HG03066 (cell line): ENCODE data around the gene LDB2.
"Not testable (repeated sequence)": the region's sequence is repeated elsewhere in the genome, so short reads cannot be mapped to it uniquely, and the experiment has no call there.

Source experiments
- ATAC-seq: cut with Tn5 transposase; IDR thresholded peaks from one replicate; pipeline ENCODE4 v1.9.1; 2021; ENCODE audit warnings: low read depth; ENCODE audit not compliant: unreplicated experiment

LDB2 gene

DNA sequence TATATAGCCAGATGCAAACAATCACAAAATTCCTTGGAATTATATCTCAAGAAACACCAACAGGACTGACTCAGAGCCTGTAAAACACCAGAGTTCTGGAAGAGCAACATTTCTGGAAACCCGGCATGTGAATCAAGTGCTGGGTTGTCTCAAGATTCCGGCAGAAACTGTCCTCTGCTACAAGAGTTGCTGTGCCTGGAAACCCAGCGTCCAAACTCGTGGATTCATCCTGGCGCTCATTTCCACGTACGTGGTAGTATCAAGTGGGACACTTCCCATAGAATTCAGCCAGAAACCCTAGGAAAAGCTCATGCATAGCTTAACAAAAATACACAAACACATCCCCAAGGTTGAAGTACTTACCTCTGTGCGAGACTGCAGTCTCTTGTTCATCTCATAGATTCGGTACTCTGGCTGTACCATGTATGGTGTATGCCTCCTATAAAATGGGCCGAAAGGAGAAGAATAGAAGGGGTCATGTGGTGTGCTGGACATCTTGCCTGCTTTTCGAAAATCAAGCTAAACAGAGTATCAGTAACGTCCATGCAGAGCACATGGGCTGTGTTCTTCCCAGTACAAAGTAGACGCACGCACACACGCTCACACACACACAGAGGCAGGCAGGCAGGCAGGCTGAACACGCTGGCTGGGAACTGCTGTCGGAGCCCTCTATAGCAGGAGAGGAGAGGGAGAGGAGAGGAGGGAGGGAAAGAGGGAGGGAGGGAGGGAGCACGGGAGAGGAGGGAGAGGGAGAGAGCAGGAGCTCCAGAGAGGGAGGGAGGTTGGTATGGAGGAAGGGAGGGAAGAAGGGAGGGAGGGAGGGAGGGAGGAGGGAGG, at the start of gene LDB2:
LDB2 (minus strand) TSS at position 655 of the 837 bp plus-strand sequence.
- ATAC-seq = no peak

DNA sequence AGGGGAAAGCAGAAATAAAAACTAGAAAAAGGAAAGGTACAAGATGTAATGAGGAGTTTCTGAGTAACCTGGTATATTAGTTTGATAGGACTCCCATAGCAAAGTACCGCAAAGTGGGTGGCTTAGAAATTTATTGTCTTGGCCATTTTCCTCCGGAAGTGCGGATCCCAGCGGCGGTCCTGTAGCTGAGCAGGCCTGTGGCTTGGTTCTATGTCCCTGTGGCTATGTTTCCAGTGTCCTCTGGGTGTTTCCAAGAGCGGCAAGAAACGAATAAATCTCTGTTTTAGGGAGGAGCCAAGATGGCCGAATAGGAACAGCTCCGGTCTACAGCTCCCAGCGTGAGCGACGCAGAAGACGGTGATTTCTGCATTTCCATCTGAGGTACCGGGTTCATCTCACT, 44.0 kb upstream of the LDB2 start:
- no peak for ATAC-seq

- ATAC-seq = no peak
Observed at GRCh38 chr4:16939178-16939577, 40.7 kb upstream of the LDB2 start.

GRCh38 chr4:16938512-16939040, 40.1 kb upstream of the LDB2 start:
- no peak for ATAC-seq

DNA sequence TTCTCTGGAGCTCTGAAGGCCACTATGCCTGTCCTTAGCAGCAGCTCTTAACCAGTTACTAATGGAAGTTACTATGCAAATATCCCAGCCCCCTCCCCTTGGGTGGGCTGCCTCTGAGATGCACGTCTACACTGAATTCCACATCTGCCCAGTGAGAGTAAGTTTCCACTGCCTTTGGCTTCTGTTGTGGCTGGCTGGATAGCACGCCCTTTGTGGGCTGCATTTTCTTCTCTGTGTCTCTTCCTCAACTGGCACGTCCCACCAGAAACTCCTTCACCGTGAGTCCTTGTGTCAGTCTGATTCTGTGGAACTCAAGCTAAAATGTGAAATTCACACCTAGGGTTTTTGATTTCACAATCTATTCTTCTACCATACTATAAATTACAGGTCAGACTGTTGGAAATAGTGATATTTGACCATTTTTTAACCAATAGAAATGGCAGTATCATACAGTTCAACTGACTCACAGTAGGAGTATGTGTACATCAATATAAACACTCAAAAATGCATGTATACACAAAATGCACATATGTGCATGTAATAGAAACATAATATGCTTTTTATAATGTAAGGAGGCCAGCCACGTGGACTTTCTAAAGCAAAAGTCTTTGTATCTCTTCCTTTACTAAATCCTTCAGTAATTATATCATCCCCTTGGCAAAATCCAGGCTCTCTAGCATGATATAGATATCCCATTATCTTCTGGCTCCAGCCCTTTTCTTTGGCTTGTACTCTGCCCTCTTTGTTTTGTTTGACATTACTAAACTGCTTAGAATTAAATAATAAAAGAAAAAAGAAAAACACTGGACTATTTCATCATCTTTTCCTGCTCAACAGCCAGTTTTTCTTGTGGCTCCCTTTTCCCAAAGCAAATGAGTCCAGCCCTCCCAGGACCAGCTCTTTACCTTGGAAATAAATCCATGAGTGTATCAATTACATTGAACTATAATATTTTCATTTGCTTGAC, 33.2 kb upstream of the LDB2 start:
- ATAC-seq = no peak

DNA sequence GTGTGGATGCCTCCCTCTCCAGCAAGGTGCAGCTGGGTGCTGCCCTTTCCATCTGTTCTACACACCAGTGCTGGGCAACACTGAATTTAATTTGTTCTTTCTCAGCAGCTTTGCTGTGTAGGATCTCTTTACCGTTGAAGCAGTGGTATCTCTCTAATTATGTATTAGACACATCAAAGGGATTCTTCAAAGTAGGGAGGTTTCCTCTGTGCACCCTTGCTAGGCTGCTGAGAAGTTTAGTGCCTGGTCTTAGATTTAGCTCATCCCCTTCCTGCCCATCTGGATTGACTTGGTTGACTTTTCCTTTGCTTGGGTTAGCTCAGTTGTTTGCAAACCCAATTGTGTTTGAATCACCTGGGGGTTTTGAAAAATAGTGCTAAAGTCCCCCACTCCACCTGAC, 27.8 kb upstream of the LDB2 start:
- ATAC-seq = no peak

GRCh38 chr4:16918716-16919115, 20.3 kb upstream of the LDB2 start:
- ATAC-seq = not testable (repeated sequence)

DNA sequence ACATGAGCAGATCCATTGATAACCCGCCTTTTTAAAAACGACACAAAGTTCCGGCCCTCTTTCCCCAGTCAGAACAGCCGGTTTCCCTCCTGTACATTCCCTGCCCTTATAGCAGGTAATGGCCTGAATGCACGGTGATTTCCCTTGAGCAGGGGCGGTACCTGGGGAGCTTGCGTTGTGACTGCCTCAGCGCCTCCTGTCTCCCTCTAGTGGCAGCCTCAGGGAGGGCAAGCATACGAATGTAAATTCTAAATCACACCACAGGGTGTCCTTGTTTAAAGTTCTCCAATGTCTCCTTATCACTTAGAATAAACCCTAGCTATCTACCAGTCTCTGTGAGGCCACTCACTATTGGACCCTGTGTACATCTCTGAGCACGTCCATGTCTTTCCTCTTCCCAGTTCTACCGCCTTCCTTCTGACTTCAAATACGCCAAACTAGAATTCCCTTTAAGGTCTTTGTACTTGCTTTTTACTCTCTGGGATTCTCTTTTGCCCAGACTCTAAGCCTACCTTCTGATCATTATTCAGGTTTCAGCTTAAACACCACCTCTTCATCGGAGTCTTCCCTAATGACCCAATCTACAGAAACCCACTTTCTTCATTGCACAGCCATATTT, 18.4 kb upstream of the LDB2 start:
- ATAC-seq = peak; percentile 98

- ATAC-seq = no peak
Observed at GRCh38 chr4:16916031-16916430, 17.6 kb upstream of the LDB2 start.

GRCh38 chr4:16914208-16914607, 15.8 kb upstream of the LDB2 start:
- ATAC-seq = no peak

GRCh38 chr4:16912896-16913295, 14.5 kb upstream of the LDB2 start:
- no peak for ATAC-seq

- ATAC-seq = no peak
Observed at GRCh38 chr4:16909281-16909680, 10.8 kb upstream of the LDB2 start.

GRCh38 chr4:16908377-16909021, 10.1 kb upstream of the LDB2 start:
- no peak for ATAC-seq

DNA sequence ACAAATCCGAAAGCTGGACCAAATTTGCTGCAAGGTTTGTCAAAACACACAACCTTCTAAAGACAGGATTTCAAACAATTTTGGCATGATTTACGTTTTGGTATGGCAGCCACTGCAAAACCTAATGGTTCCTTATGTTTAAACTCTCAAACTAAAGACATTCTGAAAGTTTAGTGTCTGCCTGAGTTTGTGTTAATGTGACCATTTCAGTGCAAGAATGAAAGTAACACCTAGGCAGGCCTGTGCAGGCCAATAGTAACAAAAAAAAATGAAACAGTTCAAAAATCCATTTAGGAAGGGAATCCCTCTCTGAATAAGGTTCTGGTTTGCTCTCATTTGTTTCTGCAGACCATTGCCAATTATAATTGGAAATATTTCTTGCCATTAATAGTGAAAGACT, 1.9 kb upstream of the LDB2 start:
- no peak for ATAC-seq

- no peak for ATAC-seq
Observed at GRCh38 chr4:16896881-16897750, 1.3 kb downstream of the LDB2 start.

DNA sequence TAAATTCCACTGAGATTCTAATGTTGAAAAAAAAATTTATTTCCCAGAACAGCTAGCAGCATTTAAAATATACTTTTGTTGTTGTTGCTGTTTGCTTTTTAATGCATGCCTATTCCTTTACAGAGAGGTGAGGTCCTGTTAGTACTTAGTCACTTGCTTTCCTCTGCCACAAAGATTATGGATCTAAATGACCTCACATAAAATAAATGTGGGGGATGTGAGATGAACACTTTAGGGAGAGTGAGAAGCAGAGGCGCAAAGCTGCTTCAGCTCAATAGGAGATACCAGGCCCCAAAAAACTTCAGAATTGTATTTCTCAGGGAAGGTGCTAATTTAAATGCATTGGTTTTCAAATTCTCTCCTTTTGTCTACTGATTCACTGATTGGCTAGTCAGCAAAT, 4.0 kb downstream of the LDB2 start:
- ATAC-seq = no peak

DNA sequence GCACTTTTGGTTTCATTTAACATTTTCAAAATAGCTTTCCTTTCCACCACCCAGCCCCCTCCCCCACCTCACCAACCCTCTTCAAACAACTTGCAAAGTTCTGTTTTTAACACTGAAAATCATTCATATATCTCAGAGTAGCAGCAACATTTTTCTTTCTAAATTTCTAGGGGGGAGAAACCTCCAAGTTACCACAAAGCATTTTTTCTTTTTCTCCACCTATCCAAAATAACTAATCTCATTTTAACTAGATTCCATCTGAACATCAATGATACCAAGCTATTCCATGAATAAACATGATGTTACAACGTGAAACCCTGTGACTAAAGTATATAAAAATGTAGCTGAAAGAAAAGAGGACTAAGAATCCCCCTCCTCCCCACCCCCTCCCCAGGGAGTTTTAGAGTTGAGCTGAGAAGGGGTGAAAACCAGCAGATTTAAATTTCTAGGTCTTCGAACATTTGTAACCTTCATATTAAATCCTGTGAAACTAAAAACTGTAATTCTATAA, 5.2 kb downstream of the LDB2 start:
- no peak for ATAC-seq

DNA sequence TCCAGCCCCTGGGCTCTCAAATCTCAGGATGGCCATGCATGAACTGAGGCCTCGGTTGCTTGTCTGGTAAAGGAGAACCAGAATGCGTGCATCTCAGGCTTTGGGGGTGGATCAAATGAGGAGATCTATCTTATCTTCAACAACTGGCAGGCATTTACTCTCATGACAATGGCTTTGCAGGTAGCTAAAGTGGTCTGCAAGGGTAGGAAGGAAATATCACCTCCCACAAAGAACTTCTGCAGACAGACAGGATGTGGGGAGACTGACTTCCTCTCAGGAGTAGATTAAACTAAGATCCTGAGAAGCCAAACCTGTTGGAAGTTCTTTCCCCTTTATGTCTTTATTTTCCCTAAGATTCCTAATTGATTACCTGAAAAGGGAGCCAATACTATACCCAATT, 7.8 kb downstream of the LDB2 start:
- ATAC-seq = no peak

DNA sequence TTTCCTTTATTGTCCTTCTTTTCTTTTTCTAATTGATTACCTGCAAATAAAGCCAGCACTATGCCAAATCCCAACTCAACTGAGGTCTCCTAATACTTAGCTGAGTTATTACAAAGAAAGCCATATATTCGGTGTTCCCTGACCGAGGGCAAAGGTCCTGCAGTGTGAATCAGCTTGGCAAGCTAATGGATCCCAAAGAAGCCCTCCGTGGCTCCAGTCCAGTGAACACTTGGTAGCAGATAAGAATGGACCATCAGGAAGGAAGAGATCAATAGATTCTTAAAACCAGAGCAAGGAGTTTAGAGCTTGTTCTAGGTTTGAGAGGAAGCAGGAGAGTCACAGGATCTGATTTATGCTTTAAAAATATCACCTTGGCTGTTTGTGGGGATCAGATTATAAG, 8.5 kb downstream of the LDB2 start:
- ATAC-seq = no peak
